ENCODE measurements around the gene SHISA7.

GRCh38 chr19:55384131-55384919 lies 58.8 kb downstream of the SHISA7 start, which contains the start of gene TMEM238:
- TF ChIP-seq EZH2 (IDR thresholded peaks at IDR 0.05; ENCODE audit: insufficient read depth, poor library complexity, severe bottlenecking) (no peak), EZH2phosphoT487 (IDR thresholded peaks at IDR 0.05; ENCODE audit: insufficient read depth, low read depth) (no peak)
